HG02852 (cell line): ENCODE results near the gene WNT3A.

Source experiments
- ATAC-seq: cut with Tn5 transposase; IDR thresholded peaks from one replicate; pipeline ENCODE4 v1.9.1; 2021; ENCODE audit warnings: mild to moderate bottlenecking, moderate library complexity; ENCODE audit not compliant: unreplicated experiment

Gene WNT3A

GRCh38 chr1:228096416-228097332, 89.9 kb downstream of the WNT3A start:
- ATAC-seq = no peak

DNA sequence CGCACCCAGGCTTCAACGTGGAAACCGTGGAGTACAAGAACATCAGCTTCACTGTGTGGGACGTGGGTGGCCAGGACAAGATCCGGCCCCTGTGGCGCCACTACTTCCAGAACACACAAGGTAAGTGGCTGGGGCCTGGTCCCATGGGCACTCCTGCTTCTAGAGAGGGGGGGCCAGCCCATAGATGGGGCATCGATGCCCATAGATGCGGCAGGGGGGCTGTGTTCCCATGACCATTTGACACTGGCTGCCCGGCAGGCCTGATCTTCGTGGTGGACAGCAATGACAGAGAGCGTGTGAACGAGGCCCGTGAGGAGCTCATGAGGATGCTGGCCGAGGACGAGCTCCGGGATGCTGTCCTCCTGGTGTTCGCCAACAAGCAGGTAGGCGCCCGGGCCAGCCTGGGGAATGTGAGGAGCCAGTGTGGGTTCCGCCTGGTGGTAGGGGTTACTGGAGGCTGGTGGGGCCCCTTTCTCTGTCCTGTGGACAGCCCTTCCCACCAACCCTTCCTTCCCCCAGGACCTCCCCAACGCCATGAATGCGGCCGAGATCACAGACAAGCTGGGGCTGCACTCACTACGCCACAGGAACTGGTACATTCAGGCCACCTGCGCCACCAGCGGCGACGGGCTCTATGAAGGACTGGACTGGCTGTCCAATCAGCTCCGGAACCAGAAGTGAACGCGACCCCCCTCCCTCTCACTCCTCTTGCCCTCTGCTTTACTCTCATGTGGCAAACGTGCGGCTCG, 90.7 kb downstream of the WNT3A start:
- ATAC-seq = no peak

- ATAC-seq = no peak
These were observed 91.6 kb downstream of the WNT3A start for GRCh38 chr1:228098323-228098931.

GRCh38 chr1:228099331-228099732, 92.5 kb downstream of the WNT3A start:
- ATAC-seq = no peak

- no peak for ATAC-seq
These were observed 94.2 kb downstream of the WNT3A start for GRCh38 chr1:228100822-228101613.

- no peak for ATAC-seq
These were observed 94.8 kb downstream of the WNT3A start for GRCh38 chr1:228101614-228101993.

DNA sequence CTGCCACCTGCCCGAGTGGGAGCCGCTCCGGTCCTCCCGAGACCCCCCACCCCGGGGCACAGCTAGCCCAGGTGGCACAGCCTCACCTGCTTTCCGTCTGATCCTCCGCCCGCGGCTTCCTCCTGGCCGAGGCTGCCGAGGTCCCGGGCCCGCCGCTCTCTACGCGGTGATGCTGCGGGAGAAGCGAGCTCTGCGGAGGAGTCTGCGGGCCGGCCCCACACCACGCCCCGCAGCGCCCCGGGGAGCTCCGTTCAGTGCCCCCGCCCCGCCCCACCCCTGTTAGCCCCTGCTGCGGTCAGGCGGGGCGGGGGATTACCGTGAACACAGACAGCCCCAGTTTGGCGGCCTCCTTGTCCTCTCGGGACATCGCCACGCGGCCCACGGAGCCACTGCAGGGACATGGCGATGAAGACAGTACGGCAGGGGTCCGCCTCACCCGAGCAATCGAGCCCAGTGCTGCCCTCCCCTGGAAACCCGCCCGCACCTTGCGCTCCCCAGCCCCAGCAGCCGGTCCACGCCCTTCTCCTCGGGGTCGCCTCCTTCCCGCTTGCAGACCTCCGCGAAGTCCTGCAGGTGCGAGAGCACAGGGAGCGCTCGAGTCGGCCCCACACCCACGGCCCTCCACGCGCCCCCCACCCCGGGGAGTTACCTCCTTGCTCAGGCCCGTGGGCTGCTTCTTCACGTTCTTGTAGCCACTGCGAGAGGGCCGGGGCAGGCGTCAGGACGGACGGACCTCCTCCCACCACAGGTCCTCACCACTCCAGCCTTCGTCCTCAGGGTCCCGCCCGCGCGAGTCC, 95.4 kb downstream of the WNT3A start:
- peak; percentile 21 for ATAC-seq

DNA sequence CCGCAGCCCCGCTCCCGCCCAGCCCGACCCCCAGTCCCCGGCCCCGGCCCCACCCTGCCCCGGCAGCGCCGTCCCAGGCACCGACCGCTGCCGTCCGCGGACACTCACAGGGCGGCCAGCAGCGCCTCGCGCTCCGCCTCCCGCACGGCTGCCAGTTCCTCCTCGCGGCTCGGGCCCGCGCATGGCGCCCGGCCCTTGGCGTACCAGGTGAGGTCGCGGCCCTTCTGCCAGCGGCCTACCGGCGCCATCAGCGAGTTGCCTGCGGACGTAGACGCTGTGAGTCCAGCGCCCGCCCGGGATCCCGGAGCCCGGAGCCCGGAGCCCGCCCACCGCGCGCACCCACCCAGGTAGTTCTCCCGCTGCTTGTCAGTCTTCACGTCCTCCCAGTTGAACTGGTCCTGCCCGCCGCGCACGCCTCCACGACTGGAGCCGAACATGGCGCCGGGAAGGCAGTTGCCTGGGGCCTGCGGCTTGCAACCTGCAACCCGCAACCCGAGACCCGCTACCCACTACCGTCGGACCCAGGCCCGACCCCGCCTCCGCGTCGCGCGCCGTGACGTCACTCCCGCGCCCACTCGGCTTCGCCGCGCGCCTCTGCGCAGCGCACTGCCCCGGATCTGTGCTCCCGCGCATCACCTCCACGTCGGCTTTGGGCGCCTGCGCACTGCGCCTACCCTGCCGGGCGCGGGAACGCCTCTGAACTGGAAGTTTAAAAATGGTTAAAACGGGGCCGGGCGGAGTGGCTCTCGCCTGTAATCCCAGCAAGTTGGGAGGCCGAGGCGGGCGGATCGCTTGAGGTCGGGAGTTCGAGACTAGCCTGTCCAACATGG, 96.2 kb downstream of the WNT3A start, which contains the start of gene C1orf35:
C1orf35 (minus strand) TSS at position 535 of the 830 bp plus-strand sequence; CDS start at position 437, 98 bp downstream.
- peak; percentile 75 for ATAC-seq

DNA sequence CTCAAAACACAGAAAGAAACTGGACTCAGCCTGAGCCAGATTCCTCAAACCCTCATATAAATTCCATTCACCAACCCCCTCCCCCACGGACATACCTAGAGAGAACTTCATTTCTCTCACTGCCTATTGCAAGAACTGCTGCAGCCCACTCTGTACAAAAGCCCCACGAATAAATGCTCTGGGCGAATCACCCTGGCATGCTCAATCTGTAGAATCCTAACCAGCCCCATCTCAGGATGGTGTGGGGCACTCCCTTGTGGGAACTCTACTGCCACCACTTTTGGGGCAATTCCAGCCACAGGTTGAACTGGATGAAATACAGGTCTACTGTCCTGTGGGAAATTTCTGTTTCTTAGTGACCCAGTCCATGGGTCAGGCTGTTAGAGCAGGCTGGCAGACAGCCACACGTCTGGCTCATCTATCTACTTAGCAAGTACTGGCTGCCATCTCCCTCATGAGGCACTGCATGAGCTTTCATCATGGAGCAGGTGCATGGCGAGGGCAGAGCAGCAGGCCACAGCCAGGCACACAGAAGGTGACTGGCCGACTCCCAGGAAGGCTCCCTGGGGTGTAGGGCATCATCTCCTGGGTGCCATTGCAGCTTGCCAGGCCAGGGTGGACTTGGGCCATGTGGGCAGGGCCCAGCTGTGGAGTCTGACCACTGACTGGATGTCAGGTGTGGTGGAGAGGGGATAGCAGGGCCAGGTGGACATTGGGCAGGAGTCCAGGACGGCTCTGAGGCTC, 97.9 kb downstream of the WNT3A start:
- no peak for ATAC-seq

DNA sequence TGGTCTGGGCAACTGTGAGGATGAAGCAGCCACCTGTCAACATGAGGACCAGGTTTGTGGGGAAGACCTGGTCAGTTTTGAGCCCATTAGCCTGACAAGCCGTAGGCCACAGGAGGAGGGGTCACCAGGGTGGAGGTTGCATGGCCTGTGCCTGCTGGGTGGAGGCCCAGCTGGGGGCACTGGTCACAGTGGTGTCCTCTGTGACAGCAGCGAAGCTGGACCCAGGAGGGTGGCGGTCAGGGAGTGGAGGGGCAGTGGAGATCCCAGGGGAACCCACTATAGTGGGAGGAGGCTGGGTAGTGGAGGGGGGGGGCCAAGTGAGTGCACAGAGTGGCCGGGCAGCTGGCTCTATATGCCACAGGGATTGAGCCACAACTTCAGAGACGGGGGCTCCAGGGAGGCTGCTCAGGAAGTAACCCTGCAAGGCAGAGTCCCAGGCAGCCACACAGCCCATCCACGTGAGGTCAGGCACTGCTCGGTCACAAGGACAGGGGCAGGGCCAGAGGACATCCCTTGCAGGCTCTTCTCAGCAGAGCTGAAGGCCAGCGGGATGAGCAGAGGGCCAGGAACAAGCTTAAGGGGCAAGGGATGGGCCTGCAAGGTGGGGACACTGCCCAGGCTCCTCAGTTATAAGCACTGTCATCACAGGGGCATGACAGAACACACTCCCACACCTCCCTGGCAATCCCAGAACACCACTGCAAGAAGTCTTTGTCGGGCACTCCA, 98.6 kb downstream of the WNT3A start:
- ATAC-seq = no peak

GRCh38 chr1:228105996-228106799, 99.4 kb downstream of the WNT3A start:
- no peak for ATAC-seq

DNA sequence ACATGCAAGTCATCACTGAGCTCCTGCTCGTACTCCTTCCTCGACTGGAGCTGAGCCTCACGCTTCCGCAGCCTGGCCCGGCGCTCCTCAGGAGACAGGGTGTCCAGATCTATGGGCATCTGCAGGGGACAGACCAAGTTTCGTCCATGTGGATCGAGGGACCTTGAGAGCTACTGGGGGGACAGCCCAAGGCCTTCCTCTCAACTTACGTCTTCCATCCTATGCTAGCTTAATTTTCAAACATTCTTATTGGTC, 99.9 kb downstream of the WNT3A start:
- no peak for ATAC-seq

DNA sequence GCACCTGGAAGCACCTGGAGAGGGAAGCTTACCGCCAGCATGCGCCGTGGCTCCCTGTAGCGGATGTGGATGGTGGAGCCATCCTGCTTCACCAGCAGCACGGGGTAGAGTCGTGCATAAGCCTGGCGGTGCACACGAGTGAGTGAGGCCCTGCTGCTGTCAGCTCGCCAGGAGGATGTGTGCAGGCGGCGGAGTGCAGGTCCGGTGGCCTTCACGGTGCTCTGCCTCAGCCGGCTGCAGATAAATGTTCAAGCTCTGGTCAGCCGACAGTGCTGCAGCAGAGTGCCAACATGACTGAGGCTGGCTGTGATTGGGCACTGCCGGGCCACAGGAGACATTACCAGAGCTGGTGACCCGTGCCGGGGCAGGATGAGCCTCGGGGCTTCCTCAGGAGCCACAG, 100.8 kb downstream of the WNT3A start:
- ATAC-seq = no peak

DNA sequence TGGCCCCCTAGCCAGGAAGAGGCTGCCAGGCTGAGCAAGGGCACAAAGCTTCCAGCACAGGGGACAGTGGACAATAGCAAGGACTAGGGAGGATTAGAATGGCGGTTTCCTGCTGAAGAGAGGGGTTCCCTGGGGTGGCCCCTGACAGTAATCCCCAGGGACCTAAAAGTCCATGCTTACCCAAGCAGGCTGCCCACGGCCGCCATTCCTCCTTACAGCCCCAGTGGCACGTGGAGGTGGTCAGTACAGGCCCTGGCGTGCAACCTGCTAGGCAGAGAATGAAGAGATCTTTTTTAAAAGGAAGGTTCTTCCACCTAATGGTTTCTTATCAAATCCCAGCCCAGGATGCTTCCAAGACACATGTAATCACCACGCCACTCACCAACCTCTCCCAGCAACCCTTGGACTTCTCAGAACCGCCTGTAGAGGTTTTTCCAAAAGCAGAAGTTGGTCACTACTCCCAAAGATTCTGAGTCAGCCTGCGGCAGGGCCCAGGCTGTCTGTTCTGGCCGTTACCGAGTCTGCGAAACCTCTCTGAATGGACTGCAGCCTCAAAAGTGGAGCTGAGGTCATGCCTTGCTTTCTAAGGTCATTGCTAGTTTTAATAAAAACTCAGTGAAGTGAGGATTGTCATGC, 101.4 kb downstream of the WNT3A start:
- no peak for ATAC-seq

DNA sequence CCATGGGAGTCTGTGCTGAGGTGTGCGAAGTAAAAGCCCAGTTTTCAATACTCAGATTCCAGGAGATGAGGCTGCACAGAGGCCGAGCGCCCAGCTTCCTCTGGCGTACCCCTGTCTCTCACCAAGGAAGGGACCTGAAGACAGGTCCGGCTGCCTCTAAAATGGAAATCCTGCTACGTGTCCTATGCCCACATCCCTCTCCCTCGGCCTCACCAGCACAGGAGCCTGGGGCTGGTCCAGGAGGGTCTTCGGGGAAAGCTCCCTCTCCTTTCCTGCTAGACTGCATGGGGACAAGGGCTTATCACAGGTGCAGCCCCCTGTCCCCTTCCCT, 101.9 kb downstream of the WNT3A start:
- peak; percentile 4 for ATAC-seq

DNA sequence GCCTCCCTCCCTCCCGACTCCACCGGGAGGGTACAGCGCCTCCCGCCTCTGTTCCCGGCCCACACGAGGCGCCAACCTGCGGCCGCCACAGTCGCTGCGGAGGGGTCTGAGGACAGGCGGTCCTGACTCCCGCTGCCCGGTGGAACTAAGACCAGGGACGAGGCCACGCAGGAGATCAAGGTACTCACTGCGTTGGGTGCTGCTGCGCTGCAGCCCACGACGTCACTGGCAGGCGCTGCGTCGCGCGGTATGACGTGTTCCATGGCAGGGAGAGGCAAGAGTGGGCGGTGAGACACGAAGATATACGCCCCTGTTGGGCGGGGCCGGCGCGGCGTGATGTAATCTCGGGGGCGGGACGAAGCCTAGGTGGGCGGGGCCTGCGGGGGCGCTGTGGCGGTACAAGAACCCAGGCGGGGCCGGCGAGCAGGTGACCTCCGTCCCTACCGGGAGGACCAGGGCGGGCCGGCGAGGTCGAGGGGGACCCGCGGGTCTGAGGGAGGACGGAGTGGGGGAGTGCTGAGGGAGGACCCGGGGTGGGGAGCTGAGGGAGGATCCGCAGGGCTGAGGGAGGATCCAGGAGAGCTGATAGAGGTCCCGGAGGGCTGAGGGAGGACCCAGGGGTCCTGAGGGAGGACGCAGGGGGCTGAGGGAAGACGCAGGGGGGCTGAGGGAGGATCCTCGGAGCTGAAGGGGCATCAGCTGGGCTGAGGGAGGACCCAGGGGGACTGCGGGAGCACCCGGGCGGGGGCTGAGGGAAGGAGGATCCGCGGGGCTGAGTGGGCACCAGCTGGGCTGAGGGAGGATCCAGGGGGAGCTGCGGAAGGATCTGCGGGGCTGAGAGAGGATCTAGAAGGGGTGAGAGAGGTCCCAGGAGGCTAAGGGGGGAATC, 102.5 kb downstream of the WNT3A start, which contains the start of gene MRPL55:
MRPL55 (minus strand) TSS at position 227 of the 889 bp plus-strand sequence. CDS start 1,039 bp downstream, outside the sequence.
- ATAC-seq = peak; percentile 88
